Neural crest cell (in vitro differentiated cells): ENCODE measurements around the gene MINDY2. TPM values are rescaled to one million over a fixed set of nuclear protein-coding genes. Genes with fewer than 3 reads are reported as not detected.

Experiments used
- DNase-seq: peaks from one replicate; pipeline ENCODE4 v3.0.0; 2021; ENCODE audit warnings: low read depth, mixed read lengths, low spot score
- H3K27ac Mint-ChIP-seq: one replicate; pipeline ENCODE4 v1.8.0; 2021; ENCODE audit warnings: mild to moderate bottlenecking, mixed read lengths; ENCODE audit not compliant: unreplicated experiment
- H3K27me3 Mint-ChIP-seq: 2 replicates; pipeline ENCODE4 v1.8.0; 2021; ENCODE audit warnings: low read depth, mild to moderate bottlenecking, mixed read lengths
- H3K36me3 Mint-ChIP-seq: 2 replicates; pipeline ENCODE4 v1.8.0; 2021; ENCODE audit warnings: low read depth, mild to moderate bottlenecking, mixed read lengths
- H3K4me1 Mint-ChIP-seq: 2 replicates; pipeline ENCODE4 v1.8.0; 2021; ENCODE audit warnings: mixed read lengths
- H3K4me3 Mint-ChIP-seq: one replicate; pipeline ENCODE4 v1.8.0; 2021; ENCODE audit warnings: mild to moderate bottlenecking, mixed read lengths
- H3K9me3 Mint-ChIP-seq: 2 replicates; pipeline ENCODE4 v1.8.0; 2021; ENCODE audit warnings: mixed read lengths
- CTCF ChIP-seq: fragments of 200-600 bp; sonication (generic); conservative IDR thresholded peaks from 2 replicates; pipeline ENCODE4 v1.5.0; 2021; ENCODE audit warnings: antibody characterized with exemption, mild to moderate bottlenecking
- total RNA-seq: library from RNA; stranded (reverse); gene quantifications from 2 replicates; pipeline ENCODE4 v1.2.1, GENCODE V29; 2021

The MINDY2 gene
- total RNA-seq, 1 donor from 2014 or later, result 14.3 TPM

- no peak for TF ChIP-seq CTCF
- Mint-ChIP-seq H3K4me1 (peaks cover 44% of the 10 kb centered on the region), H3K27ac (peak overlapping the region; percentile 98), H3K9me3 (no peaks in the 10 kb centered on the region), H3K27me3 (no peaks in the 10 kb centered on the region), H3K4me3 (peak overlapping the region; percentile 98), H3K36me3 (peaks cover 3% of the 10 kb centered on the region)
- no peak for DNase-seq
Observed at GRCh38 chr15:58748040-58748851, 22.9 kb upstream of the MINDY2 start.

GRCh38 chr15:58748852-58749531 is 22.1 kb upstream of the MINDY2 start:
- H3K4me1 Mint-ChIP-seq, result peaks cover 40% of the 10 kb centered on the region
- peak overlapping the region; percentile 98 for H3K27ac Mint-ChIP-seq
- H3K27me3 Mint-ChIP-seq, result no peaks in the 10 kb centered on the region
- peak overlapping the region; percentile 99 for H3K4me3 Mint-ChIP-seq
- peak; percentile 54 for DNase-seq
- H3K9me3 Mint-ChIP-seq, result no peaks in the 10 kb centered on the region
- TF ChIP-seq CTCF, result no peak
- H3K36me3 Mint-ChIP-seq, result peaks cover 3% of the 10 kb centered on the region

- H3K27ac Mint-ChIP-seq, result peak within 1 kb of the TSS; percentile 98
- H3K4me1 Mint-ChIP-seq, result peaks cover 38% of the 10 kb centered on the region
- no peaks in the 10 kb centered on the region for H3K9me3 Mint-ChIP-seq
- peak within 1 kb of the TSS; percentile 99 for H3K4me3 Mint-ChIP-seq
- no peak for TF ChIP-seq CTCF
- peaks cover 3% of the 10 kb centered on the region for H3K36me3 Mint-ChIP-seq
- H3K27me3 Mint-ChIP-seq, result no peaks in the 10 kb centered on the region
- peak; percentile 96 for DNase-seq
Observed at GRCh38 chr15:58749532-58750337, 21.4 kb upstream of the MINDY2 start, which contains the start of gene ADAM10. TSS of gene ADAM10 (minus strand) at chr15:58749707. CDS start at chr15:58749534, 173 bp downstream.

GRCh38 chr15:58752716-58753115 is 18.4 kb upstream of the MINDY2 start:
- no peaks in the 10 kb centered on the region for H3K27me3 Mint-ChIP-seq
- H3K4me1 Mint-ChIP-seq, result peaks cover 21% of the 10 kb centered on the region
- peaks cover 3% of the 10 kb centered on the region for H3K36me3 Mint-ChIP-seq
- H3K9me3 Mint-ChIP-seq, result no peaks in the 10 kb centered on the region
- H3K4me3 Mint-ChIP-seq, result no peak overlapping the region
- no peak for DNase-seq
- no peak overlapping the region for H3K27ac Mint-ChIP-seq
- no peak for TF ChIP-seq CTCF

GRCh38 chr15:58755350-58755749 is 15.8 kb upstream of the MINDY2 start:
- Mint-ChIP-seq H3K27ac (no peak overlapping the region), H3K36me3 (no peaks in the 10 kb centered on the region), H3K9me3 (no peaks in the 10 kb centered on the region), H3K27me3 (no peaks in the 10 kb centered on the region), H3K4me1 (peaks cover 4% of the 10 kb centered on the region), H3K4me3 (no peak overlapping the region)
- DNase-seq, result no peak
- TF ChIP-seq CTCF, result no peak
